ENCODE results near the gene TRPV3. TPM values are rescaled to one million over a fixed set of nuclear protein-coding genes. Genes with fewer than 3 reads are reported as not detected.

TRPV3 gene
- total and polyA plus RNA-seq, 2 of the 13 experiments (the other 11 are each of a cell fraction or from before 2014, with no cell fraction given): 0.90 to 1.0 TPM

DNA sequence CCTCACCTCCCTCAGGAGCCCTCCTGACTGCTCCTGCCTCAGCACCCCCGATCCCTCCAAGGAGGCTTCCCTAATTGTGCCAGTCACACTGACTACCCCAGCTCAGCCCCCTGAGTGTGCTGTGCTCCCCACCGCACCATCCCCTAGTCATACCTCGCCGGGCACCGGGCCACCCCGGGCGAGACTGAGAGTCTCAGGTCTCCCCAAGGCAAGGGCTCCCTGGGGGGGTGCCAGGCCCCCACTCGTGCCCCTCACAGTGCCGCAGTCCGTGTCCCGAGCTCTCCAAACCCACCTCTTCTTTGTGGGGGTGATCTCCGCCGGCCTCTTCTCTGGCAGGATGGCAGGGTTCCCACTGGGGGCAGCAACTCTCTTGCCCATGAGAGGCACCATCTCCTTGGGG is 3.2 kb downstream of the TRPV3 start (continued):
- no peak for TF ChIP-seq TEAD2 (CRISPR knock-in tag; IDR thresholded peaks at IDR 0.05)
- TF ChIP-seq, protein P1, sequence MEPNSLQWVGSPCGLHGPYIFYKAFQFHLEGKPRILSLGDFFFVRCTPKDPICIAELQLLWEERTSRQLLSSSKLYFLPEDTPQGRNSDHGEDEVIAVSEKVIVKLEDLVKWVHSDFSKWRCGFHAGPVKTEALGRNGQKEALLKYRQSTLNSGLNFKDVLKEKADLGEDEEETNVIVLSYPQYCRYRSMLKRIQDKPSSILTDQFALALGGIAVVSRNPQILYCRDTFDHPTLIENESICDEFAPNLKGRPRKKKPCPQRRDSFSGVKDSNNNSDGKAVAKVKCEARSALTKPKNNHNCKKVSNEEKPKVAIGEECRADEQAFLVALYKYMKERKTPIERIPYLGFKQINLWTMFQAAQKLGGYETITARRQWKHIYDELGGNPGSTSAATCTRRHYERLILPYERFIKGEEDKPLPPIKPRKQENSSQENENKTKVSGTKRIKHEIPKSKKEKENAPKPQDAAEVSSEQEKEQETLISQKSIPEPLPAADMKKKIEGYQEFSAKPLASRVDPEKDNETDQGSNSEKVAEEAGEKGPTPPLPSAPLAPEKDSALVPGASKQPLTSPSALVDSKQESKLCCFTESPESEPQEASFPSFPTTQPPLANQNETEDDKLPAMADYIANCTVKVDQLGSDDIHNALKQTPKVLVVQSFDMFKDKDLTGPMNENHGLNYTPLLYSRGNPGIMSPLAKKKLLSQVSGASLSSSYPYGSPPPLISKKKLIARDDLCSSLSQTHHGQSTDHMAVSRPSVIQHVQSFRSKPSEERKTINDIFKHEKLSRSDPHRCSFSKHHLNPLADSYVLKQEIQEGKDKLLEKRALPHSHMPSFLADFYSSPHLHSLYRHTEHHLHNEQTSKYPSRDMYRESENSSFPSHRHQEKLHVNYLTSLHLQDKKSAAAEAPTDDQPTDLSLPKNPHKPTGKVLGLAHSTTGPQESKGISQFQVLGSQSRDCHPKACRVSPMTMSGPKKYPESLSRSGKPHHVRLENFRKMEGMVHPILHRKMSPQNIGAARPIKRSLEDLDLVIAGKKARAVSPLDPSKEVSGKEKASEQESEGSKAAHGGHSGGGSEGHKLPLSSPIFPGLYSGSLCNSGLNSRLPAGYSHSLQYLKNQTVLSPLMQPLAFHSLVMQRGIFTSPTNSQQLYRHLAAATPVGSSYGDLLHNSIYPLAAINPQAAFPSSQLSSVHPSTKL (CRISPR knock-in tag; IDR thresholded peaks at IDR 0.05): no peak
- no peak for TF ChIP-seq RNF2 (conservative IDR thresholded peaks at IDR 0.05; ENCODE audit: low read depth)
- no peak for TF ChIP-seq ZNF674 (CRISPR knock-in tag; IDR thresholded peaks at IDR 0.05; ENCODE audit: low read depth)
- no peak for TF ChIP-seq ELF4 (CRISPR knock-in tag; IDR thresholded peaks at IDR 0.05; ENCODE audit: borderline replicate concordance)

DNA sequence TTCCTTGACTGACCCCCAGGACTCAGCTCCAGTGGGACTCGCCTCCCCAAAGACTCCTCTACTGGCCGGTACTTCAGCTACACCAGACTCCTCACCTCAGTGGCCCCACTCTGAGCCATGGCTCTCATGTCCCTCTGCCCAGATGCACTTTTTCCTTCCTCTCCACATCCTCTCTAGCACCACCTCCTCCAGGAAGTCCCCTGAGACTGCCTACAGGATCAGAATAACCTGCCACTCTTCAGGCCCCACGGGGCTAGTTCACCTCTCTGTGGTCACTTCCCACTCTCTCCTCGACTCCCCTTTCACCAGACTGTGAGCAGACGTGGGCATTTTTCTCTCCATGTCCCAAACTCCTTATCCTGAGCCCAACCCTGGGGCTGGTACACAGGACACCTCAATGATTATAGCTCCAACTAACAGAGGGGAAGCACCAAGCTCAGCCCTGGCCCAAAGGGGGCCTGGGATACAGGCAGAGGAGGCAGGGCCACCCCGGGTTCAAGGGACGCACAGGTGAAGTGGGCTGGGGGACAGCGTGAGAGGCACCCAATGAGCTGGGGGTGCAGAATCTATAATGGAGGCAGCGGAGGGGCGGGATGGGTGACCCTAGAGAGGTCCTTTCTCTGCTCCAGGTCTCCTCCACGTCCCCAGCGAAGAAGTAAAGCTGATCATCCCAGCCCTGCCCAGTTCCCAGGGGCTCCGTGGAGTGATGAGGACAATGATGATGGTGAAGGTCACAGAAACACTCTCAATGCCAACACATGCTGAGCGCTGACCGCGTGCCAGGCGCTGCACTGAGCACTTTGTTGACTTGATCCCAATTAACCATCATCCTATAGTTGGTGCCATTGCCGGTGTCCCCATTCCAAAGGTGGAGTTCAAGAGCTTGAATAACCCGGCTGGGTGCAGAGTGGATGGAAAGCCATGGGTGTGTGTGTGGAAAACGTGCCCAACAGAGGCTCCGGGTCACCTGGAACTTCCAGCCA is 3.9 kb downstream of the TRPV3 start:
- H3K9ac ChIP-seq (ENCODE audit: insufficient read depth, low read depth, low read length): no peak overlapping the region
- BruUV-seq (replicated peaks): no TSS peak
- DNase-seq (ENCODE audit: low spot score) (no peak), ATAC-seq (no peak), FAIRE-seq (no peak)
- H3K4me3 ChIP-seq (replicated peaks in 1 of 3; ENCODE audit: insufficient read depth in 1 of 3, low read depth in 2 of 3, low read length in 3 of 3): no peak overlapping the region
- in situ Hi-C loops (cut with HindIII; ENCODE audit: extremely low pct_ligation_motif_present, low pct_unique_long_range_greater_than_20kb) (no loop called here), intact Hi-C loops (cut with micrococcal nuclease; ENCODE audit: unreplicated experiment) (no loop called here)
- peaks cover 21% of the 10 kb centered on the region for H3K4me1 ChIP-seq (ENCODE audit: insufficient read depth, low read length)
- WGBS (ENCODE audit: low lambda C conversion rate): 41% methylated on average over 18 of the region's 21 CpGs
- no peaks in the 10 kb centered on the region for H3K79me2 ChIP-seq (ENCODE audit: insufficient read depth, low read length)
- H2AFZ ChIP-seq (ENCODE audit: low read length): no peak overlapping the region
- H3K36me3 ChIP-seq (replicated peaks in 1 of 2; ENCODE audit: control insufficient read depth in 1 of 2, insufficient read depth in 2 of 2, low read length in 2 of 2): no peaks in the 10 kb centered on the region
- H3K27me3 ChIP-seq (ENCODE audit: control insufficient read depth in 1 of 2, insufficient read depth in 2 of 2, low read length in 2 of 2): peaks cover 4 to 28% of the 10 kb centered on the region in 2 experiments; a peak in 4 of 5 replicates
- ChIA-PET POLR2A (no interaction called here), CTCF (ENCODE audit: low intra/inter-chr PET ratio, low total read pairs) (no interaction called here)
- no peaks in the 10 kb centered on the region for H3K9me3 ChIP-seq (ENCODE audit: low read length)
- TF ChIP-seq, protein P2, sequence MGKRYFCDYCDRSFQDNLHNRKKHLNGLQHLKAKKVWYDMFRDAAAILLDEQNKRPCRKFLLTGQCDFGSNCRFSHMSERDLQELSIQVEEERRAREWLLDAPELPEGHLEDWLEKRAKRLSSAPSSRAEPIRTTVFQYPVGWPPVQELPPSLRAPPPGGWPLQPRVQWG (CRISPR knock-in tag; IDR thresholded peaks at IDR 0.05; ENCODE audit: borderline replicate concordance, low read depth): no peak
- no peak for TF ChIP-seq NPAS2 (CRISPR knock-in tag; IDR thresholded peaks at IDR 0.05; ENCODE audit: borderline replicate concordance)
- TF ChIP-seq GABPA (IDR thresholded peaks at IDR 0.05; ENCODE audit: low read depth, low read length): no peak
- TF ChIP-seq GABPA (CRISPR knock-in tag; IDR thresholded peaks at IDR 0.05; ENCODE audit: low read depth): no peak
- TF ChIP-seq SRY (CRISPR knock-in tag; IDR thresholded peaks at IDR 0.05): no peak
- TF ChIP-seq YEATS4 (CRISPR knock-in tag; IDR thresholded peaks at IDR 0.05; ENCODE audit: borderline replicate concordance): no peak
- TF ChIP-seq ZFP37 (CRISPR knock-in tag; IDR thresholded peaks at IDR 0.05; ENCODE audit: borderline replicate concordance): no peak
- TF ChIP-seq, protein P3, sequence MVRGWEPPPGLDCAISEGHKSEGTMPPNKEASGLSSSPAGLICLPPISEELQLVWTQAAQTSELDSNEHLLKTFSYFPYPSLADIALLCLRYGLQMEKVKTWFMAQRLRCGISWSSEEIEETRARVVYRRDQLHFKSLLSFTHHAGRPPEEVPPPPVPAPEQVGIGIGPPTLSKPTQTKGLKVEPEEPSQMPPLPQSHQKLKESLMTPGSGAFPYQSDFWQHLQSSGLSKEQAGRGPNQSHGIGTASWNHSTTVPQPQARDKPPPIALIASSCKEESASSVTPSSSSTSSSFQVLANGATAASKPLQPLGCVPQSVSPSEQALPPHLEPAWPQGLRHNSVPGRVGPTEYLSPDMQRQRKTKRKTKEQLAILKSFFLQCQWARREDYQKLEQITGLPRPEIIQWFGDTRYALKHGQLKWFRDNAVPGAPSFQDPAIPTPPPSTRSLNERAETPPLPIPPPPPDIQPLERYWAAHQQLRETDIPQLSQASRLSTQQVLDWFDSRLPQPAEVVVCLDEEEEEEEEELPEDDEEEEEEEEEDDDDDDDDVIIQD (CRISPR knock-in tag; IDR thresholded peaks at IDR 0.05; ENCODE audit: low read depth): no peak
- no peak for TF ChIP-seq ZNF780A (CRISPR knock-in tag; IDR thresholded peaks at IDR 0.05)
- TF ChIP-seq, protein P4, sequence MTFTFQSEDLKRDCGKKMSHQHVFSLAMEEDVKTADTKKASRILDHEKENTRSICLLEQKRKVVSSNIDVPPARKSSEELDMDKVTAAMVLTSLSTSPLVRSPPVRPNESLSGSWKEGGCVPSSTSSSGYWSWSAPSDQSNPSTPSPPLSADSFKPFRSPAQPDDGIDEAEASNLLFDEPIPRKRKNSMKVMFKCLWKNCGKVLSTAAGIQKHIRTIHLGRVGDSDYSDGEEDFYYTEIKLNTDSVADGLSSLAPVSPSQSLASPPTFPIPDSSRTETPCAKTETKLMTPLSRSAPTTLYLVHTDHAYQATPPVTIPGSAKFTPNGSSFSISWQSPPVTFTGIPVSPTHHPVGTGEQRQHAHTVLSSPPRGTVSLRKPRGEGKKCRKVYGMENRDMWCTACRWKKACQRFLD (CRISPR knock-in tag; IDR thresholded peaks at IDR 0.05; ENCODE audit: borderline replicate concordance): no peak
- no peak overlapping the region for H3K4me2 ChIP-seq (ENCODE audit: low read depth, low read length)
- no peaks in the 10 kb centered on the region for H4K20me1 ChIP-seq (ENCODE audit: insufficient read depth, low read length)
- no peak overlapping the region for H3K27ac ChIP-seq (ENCODE audit: extremely low read length, insufficient read depth, low read length)
